GM12892 (cell line): ENCODE data around the gene ATOH1.

Experiments
- DNase-seq: peaks from one replicate; pipeline ENCODE4 v3.0.0; 2011; ENCODE audit not compliant: insufficient read length
- FAIRE-seq: peaks from 2 replicates; lab custom pipeline; 2011; peaks lifted over from hg19 to GRCh38; lab: Jason Lieb, UNC
- POLR2A ChIP-seq: IDR thresholded peaks from 2 replicates; pipeline ENCODE4 v1.6.1; 2011; ENCODE audit warnings: low read depth, low read length, control low read depth
- POLR2AphosphoS5 ChIP-seq: IDR thresholded peaks from 2 replicates; pipeline ENCODE4 v1.6.1; 2011; ENCODE audit warnings: low read depth, low read length, control low read depth
- TAF1 ChIP-seq: IDR thresholded peaks from 2 replicates; pipeline ENCODE4 v1.6.1; 2011; ENCODE audit warnings: low read depth, mild to moderate bottlenecking, control low read depth, low read length, borderline replicate concordance

Gene ATOH1

DNA sequence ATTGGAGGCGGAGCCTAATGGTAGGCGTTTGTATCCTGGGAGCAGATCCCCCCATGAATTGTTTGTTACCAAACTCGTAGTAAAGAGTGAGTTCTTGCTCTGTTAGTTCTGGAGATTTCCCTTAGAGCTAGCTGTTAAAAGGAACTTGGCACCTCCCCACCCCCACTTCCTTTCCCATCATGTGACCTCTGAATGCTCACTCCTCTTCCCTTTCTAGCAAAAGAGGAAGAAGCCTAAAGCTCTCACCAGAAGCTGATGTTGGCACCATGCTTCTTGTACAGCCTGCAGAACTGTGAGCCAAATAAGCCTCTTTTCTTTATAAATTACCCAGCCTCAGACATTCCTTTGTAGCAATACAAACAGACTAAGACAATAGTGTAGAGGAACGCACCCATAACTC is 13.8 kb upstream of the ATOH1 start:
- no peak for FAIRE-seq
- no peak for DNase-seq
- TF ChIP-seq POLR2A (no peak), POLR2AphosphoS5 (no peak), TAF1 (no peak)

DNA sequence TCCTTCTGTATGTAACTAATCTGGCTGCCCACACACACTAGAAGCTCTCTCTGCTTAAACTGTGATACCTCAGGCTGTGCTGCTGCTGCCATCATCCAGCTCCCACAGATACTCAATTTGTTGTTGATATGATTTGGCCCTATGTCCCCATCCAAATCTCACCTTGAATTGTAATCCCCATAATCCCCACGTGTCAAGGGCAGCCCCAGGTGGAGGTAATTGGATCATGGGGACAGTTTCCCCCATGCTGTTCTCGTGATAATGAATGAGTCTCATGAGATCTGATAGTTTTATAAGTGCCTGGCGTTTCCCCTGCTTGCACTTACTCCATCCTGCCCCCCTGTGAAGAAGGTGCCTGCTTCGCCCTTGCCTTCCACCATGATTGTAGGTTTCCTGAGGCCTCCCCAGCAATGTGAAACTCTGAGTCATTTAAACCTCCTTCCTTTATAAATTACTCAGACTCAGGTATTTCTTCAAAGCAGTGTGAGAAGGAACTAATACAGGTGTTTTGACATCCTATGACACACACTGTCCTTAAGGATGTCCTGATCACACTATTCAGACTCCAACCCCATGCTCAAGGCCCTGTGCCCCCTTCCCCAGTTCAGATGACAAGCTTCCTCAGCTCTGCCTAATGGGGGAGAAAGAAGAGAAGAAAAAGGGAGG is 2.9 kb upstream of the ATOH1 start:
- FAIRE-seq (no peak), DNase-seq (no peak)
- TF ChIP-seq POLR2A (no peak), TAF1 (no peak), POLR2AphosphoS5 (no peak)

GRCh38 chr4:93827272-93827947 is 1.1 kb upstream of the ATOH1 start:
- no peak for DNase-seq
- TF ChIP-seq POLR2AphosphoS5 (no peak), TAF1 (no peak), POLR2A (no peak)

GRCh38 chr4:93828995-93829819 is 654 bp downstream of the ATOH1 start:
- DNase-seq = no peak
- TF ChIP-seq POLR2AphosphoS5 = no peak
- no peak for TF ChIP-seq POLR2A

More at GRCh38 chr4:93827272-93827947, 1.1 kb upstream of the ATOH1 start:
- FAIRE-seq = no peak

GRCh38 chr4:93829820-93830687 is 1.5 kb downstream of the ATOH1 start:
- FAIRE-seq = no peak
- no peak for TF ChIP-seq POLR2AphosphoS5
- TF ChIP-seq POLR2A = no peak
- TF ChIP-seq TAF1 = no peak
- no peak for DNase-seq

More at GRCh38 chr4:93828995-93829819, 654 bp downstream of the ATOH1 start:
- no peak for FAIRE-seq

- no peak for FAIRE-seq
Measured at GRCh38 chr4:93831716-93832496, 3.4 kb downstream of the ATOH1 start.

DNA sequence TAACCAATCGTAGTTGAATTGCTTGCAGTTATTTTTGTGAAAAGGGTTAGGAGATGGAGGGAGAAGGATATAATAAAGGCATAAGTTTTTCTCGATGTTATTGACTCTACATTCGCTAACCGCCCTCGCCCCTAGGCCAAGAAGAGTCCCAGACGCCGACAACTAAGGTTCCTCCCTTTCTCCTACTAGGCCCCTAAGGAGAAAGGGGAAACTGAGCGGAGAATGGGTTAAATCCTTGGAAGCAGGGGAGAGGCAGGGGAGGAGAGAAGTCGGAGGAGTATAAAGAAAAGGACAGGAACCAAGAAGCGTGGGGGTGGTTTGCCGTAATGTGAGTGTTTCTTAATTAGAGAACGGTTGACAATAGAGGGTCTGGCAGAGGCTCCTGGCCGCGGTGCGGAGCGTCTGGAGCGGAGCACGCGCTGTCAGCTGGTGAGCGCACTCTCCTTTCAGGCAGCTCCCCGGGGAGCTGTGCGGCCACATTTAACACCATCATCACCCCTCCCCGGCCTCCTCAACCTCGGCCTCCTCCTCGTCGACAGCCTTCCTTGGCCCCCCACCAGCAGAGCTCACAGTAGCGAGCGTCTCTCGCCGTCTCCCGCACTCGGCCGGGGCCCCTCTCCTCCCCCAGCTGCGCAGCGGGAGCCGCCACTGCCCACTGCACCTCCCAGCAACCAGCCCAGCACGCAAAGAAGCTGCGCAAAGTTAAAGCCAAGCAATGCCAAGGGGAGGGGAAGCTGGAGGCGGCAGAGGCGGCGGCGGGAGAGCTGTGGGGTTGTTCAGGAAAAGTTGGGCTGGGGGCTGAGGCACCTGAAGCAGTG is 5.9 kb downstream of the ATOH1 start:
- TF ChIP-seq POLR2A (no peak), POLR2AphosphoS5 (no peak), TAF1 (no peak)
- FAIRE-seq (no peak), DNase-seq (no peak)

More at GRCh38 chr4:93831716-93832496, 3.4 kb downstream of the ATOH1 start:
- DNase-seq = no peak
- TF ChIP-seq POLR2A = no peak
- TF ChIP-seq TAF1 = no peak
- no peak for TF ChIP-seq POLR2AphosphoS5

DNA sequence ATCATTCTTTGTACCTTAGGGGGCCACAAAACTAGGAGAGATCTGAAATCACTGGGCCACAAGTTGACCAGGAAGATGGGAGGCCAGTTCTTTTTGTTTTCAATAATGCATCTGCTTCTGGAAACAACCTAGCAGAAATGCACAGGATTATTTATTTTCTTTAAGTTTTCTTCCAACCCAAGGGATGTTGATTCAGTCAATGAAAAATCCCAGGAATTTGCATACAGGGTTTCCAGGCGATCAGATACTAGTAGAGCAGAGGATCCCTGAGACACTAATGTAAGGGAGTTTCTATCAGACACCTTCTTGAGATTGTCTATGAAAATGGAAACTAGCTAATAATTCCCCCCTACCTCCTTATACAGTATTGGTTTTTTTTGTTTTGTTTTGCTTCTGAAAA is 7.4 kb downstream of the ATOH1 start:
- FAIRE-seq (no peak), DNase-seq (no peak)
- TF ChIP-seq POLR2A = no peak
- TF ChIP-seq TAF1 = no peak
- no peak for TF ChIP-seq POLR2AphosphoS5

DNA sequence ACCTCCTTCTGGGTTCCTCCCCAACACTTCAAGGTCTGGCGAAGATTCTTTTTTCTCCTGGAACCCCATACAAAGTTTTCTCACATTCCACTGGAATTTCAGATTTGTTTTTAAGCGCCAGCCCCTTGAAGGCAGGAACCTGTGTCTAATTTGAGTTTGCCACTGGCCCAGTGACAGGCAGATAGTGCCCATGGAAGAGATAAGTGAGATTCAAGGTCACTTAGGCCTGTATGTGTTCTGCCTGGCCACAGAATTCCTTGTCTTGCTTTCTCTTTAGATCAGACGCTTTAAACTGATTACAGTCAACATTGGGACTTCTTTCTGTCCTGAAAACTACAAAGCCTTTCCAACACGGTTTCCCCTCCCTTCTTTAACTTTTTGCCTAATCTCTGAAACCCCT is 11.2 kb downstream of the ATOH1 start:
- no peak for TF ChIP-seq TAF1
- TF ChIP-seq POLR2A = no peak
- TF ChIP-seq POLR2AphosphoS5 = no peak
- FAIRE-seq (no peak), DNase-seq (no peak)
